Measurements from ENCODE around the gene COL13A1. TPM values are rescaled to one million over a fixed set of nuclear protein-coding genes. Genes with fewer than 3 reads are reported as not detected.

COL13A1 gene
- polyA plus RNA-seq, 4 donors: 6.9 to 33.9 (median 20.5) TPM

GRCh38 chr10:69960606-69960987 is 158.9 kb downstream of the COL13A1 start:
- DNase-seq (ENCODE audit: low read depth in 4 of 4, low spot score in 3 of 4): no peak

- no peak for DNase-seq (ENCODE audit: low read depth in 4 of 4, low spot score in 3 of 4)
Observed at GRCh38 chr10:69960988-69961880, 159.5 kb downstream of the COL13A1 start.

GRCh38 chr10:69961881-69962745 is 160.4 kb downstream of the COL13A1 start:
- no peak for DNase-seq (ENCODE audit: low read depth in 4 of 4, low spot score in 3 of 4)

- no peak for DNase-seq (ENCODE audit: low read depth in 4 of 4, low spot score in 3 of 4)
Observed at GRCh38 chr10:69962746-69963135, 161.0 kb downstream of the COL13A1 start.

- no peak for DNase-seq (ENCODE audit: low read depth in 4 of 4, low spot score in 3 of 4)
Observed at GRCh38 chr10:69963178-69963834, 161.6 kb downstream of the COL13A1 start.

- DNase-seq (ENCODE audit: low read depth in 4 of 4, low spot score in 3 of 4): no peak
Observed at GRCh38 chr10:69963835-69964710, 162.4 kb downstream of the COL13A1 start.

- DNase-seq (ENCODE audit: low read depth in 4 of 4, low spot score in 3 of 4): no peak
Observed at GRCh38 chr10:69965086-69965485, 163.4 kb downstream of the COL13A1 start.

- DNase-seq (ENCODE audit: low read depth in 4 of 4, low spot score in 3 of 4): no peak
Observed at GRCh38 chr10:69965919-69966662, 164.4 kb downstream of the COL13A1 start.

GRCh38 chr10:69968830-69969229 is 167.1 kb downstream of the COL13A1 start:
- DNase-seq (ENCODE audit: low read depth in 4 of 4, low spot score in 3 of 4): no peak

GRCh38 chr10:69969977-69970376 is 168.3 kb downstream of the COL13A1 start:
- no peak for DNase-seq (ENCODE audit: low read depth in 4 of 4, low spot score in 3 of 4)

GRCh38 chr10:69972981-69973397 is 171.3 kb downstream of the COL13A1 start:
- DNase-seq (ENCODE audit: low read depth in 4 of 4, low spot score in 3 of 4): no peak

- no peak for DNase-seq (ENCODE audit: low read depth in 4 of 4, low spot score in 3 of 4)
Observed at GRCh38 chr10:69973678-69974077, 172.0 kb downstream of the COL13A1 start.

- no peak for DNase-seq (ENCODE audit: low read depth in 4 of 4, low spot score in 3 of 4)
Observed at GRCh38 chr10:69974551-69975155, 172.9 kb downstream of the COL13A1 start.

GRCh38 chr10:69976795-69977546 is 175.3 kb downstream of the COL13A1 start:
- no peak for DNase-seq (ENCODE audit: low read depth in 4 of 4, low spot score in 3 of 4)

- no peak for DNase-seq (ENCODE audit: low read depth in 4 of 4, low spot score in 3 of 4)
Observed at GRCh38 chr10:69979174-69979573, 177.5 kb downstream of the COL13A1 start.

GRCh38 chr10:69980672-69981071 is 179.0 kb downstream of the COL13A1 start:
- DNase-seq (ENCODE audit: low read depth in 4 of 4, low spot score in 3 of 4): no peak

- no peak for DNase-seq (ENCODE audit: low read depth in 4 of 4, low spot score in 3 of 4)
Observed at GRCh38 chr10:69988094-69988493, 186.4 kb downstream of the COL13A1 start.

- no peak for DNase-seq (ENCODE audit: low read depth in 4 of 4, low spot score in 3 of 4)
Observed at GRCh38 chr10:69991151-69991550, 189.4 kb downstream of the COL13A1 start.
